OCI-LY7 (cell line): ENCODE data around the gene ZNF106. TPM values are rescaled to one million over a fixed set of nuclear protein-coding genes. Genes with fewer than 3 reads are reported as not detected.
A peak's percentile ranks its signal among the peaks of the same experiment; 100 is the strongest.

Source experiments
- BruUV-seq: library from RNA; stranded (reverse); fragments of 400-500 nt; replicated peaks from 2 replicates; lab custom pipeline; 2021; lab: Mats Ljungman, UMichigan
- CTCF ChIA-PET: fragments of 300-600 bp; sonication (Branson Sonifier 250); formaldehyde crosslinking; loops from one replicate; lab custom pipeline; 2022; ENCODE audit warnings: antibody characterized with exemption; ENCODE audit not compliant: unreplicated experiment; lab: Charles Lee
- POLR2A ChIA-PET: fragments of 300-600 bp; sonication (Branson Sonifier 250); formaldehyde crosslinking; loops from one replicate; lab custom pipeline; 2022; ENCODE audit warnings: antibody characterized with exemption; lab: Charles Lee
- DNase-seq: peaks from one replicate; pipeline ENCODE4 v3.0.0-alpha.2; 2015; ENCODE audit warnings: low spot score
- H2AFZ ChIP-seq: fragments of 200-600 bp; sonication (generic), shearing (Covaris generic); 2 replicates; pipeline ENCODE4 v1.6.1; 2014; ENCODE audit warnings: mild to moderate bottlenecking, antibody characterized with exemption, low read length, moderate library complexity
- H3K27ac ChIP-seq: fragments of 200-600 bp; sonication (generic); 2 replicates; pipeline ENCODE4 v1.5.1; 2014; ENCODE audit warnings: mixed run types, low read depth, mild to moderate bottlenecking, moderate library complexity, low read length, inconsistent platforms; ENCODE audit not compliant: poor library complexity, severe bottlenecking
- H3K36me3 ChIP-seq: fragments of 200-600 bp; sonication (generic); 2 replicates; pipeline ENCODE4 v1.6.1; 2014; ENCODE audit warnings: mild to moderate bottlenecking, antibody characterized with exemption, low read length, moderate library complexity, mixed read lengths; ENCODE audit not compliant: insufficient read depth
- H3K4me1 ChIP-seq: fragments of 200-600 bp; sonication (generic); 2 replicates; pipeline ENCODE4 v1.5.1; 2014; ENCODE audit warnings: mild to moderate bottlenecking, low read length; ENCODE audit not compliant: insufficient read depth, poor library complexity, severe bottlenecking
- H3K4me2 ChIP-seq: fragments of 200-600 bp; sonication (generic); 2 replicates; pipeline ENCODE4 v1.6.1; 2014; ENCODE audit warnings: mild to moderate bottlenecking, low read length
- H3K4me3 ChIP-seq: fragments of 200-600 bp; sonication (generic); 2 replicates; pipeline ENCODE4 v1.5.1; 2014; ENCODE audit warnings: mild to moderate bottlenecking, low read depth, low read length; ENCODE audit not compliant: poor library complexity, severe bottlenecking
- H3K79me2 ChIP-seq: fragments of 200-600 bp; sonication (generic); 2 replicates; pipeline ENCODE4 v1.6.1; 2016; ENCODE audit warnings: low read depth, mild to moderate bottlenecking, low read length, moderate library complexity, mixed read lengths; ENCODE audit not compliant: insufficient read depth
- H3K9me2 ChIP-seq: fragments of 200-600 bp; sonication (generic); 2 replicates; pipeline ENCODE4 v1.6.1; 2016; ENCODE audit warnings: mild to moderate bottlenecking, low read length, mixed read lengths; ENCODE audit not compliant: insufficient read depth
- H3K9me3 ChIP-seq: fragments of 200-600 bp; sonication (generic); 2 replicates; pipeline ENCODE4 v1.6.1; 2014; ENCODE audit warnings: mild to moderate bottlenecking, mixed run types, low read length, mixed read lengths
- H4K20me1 ChIP-seq: fragments of 200-600 bp; sonication (generic); 2 replicates; pipeline ENCODE4 v1.6.1; 2014; ENCODE audit warnings: mild to moderate bottlenecking, antibody characterized with exemption, low read length, moderate library complexity, mixed read lengths; ENCODE audit not compliant: insufficient read depth
- CTCF ChIP-seq: fragments of 200-600 bp; sonication (generic); conservative IDR thresholded peaks from 2 replicates; pipeline ENCODE4 v1.5.1; 2014; ENCODE audit warnings: mild to moderate bottlenecking, antibody characterized with exemption, low read length, moderate library complexity, mixed read lengths
- EZH2phosphoT487 ChIP-seq: fragments of 200-600 bp; sonication (generic); IDR thresholded peaks from 2 replicates; pipeline ENCODE4 v1.6.1; 2018; ENCODE audit warnings: low read depth, borderline replicate concordance, mild to moderate bottlenecking, mixed run types, antibody characterized with exemption, low read length, moderate library complexity, mixed read lengths
- intact Hi-C: fragments of 100-400 bp; cut with micrococcal nuclease; formaldehyde crosslinking; loops from one replicate; pipeline ENCODE4 v1.10.0; 2022; ENCODE audit not compliant: unreplicated experiment
- total RNA-seq, 2 experiments: library from RNA; depleted of rRNA in 1 of 2; stranded (reverse); fragments of >200 nt in 1 of 2; shearing (Covaris generic) in 1 of 2; gene quantifications; 2 replicates each; pipeline ENCODE4 v1.2.3, GENCODE V29; 2014 to 2022

The ZNF106 gene
- total RNA-seq, 2 experiments from 2014 or later: 30.5 to 66.4 TPM

- POLR2A ChIA-PET: interaction anchor here (0.6 kb wide), 1 partner anchor 53 kb away, joined by 3 read pairs; no protein-coding TSS in a partner anchor
- CTCF ChIA-PET: no interaction called here
Measured at GRCh38 chr15:42402455-42403205, 88.3 kb downstream of the ZNF106 start.

GRCh38 chr15:42401544-42402454 lies 89.1 kb downstream of the ZNF106 start:
- peaks cover 6% of the 10 kb centered on the region for H3K4me1 ChIP-seq

More at GRCh38 chr15:42402455-42403205, 88.3 kb downstream of the ZNF106 start:
- TF ChIP-seq EZH2phosphoT487: no peak
- TF ChIP-seq CTCF: no peak
- Histone ChIP-seq H3K4me2 (no peak overlapping the region), H3K9me2 (no peaks in the 10 kb centered on the region), H3K27ac (no peak overlapping the region), H3K9me3 (no peaks in the 10 kb centered on the region), H2AFZ (peak overlapping the region; percentile 26; the same call in 1 of the 2 replicates), H4K20me1 (no peaks in the 10 kb centered on the region), H3K4me1 (peaks cover 6% of the 10 kb centered on the region), H3K79me2 (no peaks in the 10 kb centered on the region), H3K36me3 (no peaks in the 10 kb centered on the region), H3K4me3 (no peak overlapping the region)
- no peak for DNase-seq
- BruUV-seq: no TSS peak
- intact Hi-C loops: no loop called here

More at GRCh38 chr15:42401544-42402454, 89.1 kb downstream of the ZNF106 start:
- Histone ChIP-seq H3K36me3 (no peaks in the 10 kb centered on the region), H2AFZ (peak overlapping the region; percentile 26; the same call in 1 of the 2 replicates), H4K20me1 (no peaks in the 10 kb centered on the region), H3K27ac (no peak overlapping the region), H3K9me3 (no peaks in the 10 kb centered on the region), H3K9me2 (no peaks in the 10 kb centered on the region), H3K4me3 (no peak overlapping the region), H3K79me2 (no peaks in the 10 kb centered on the region), H3K4me2 (no peak overlapping the region)
- DNase-seq: no peak
- CTCF ChIA-PET: no interaction called here
- intact Hi-C loops: no loop called here
- POLR2A ChIA-PET: no interaction called here
- no peak for TF ChIP-seq CTCF
- BruUV-seq: no TSS peak
